Urinary bladder (tissue), 4 donors: Measurements from ENCODE around the gene CACNA2D3. TPM values are rescaled to one million over a fixed set of nuclear protein-coding genes. Genes with fewer than 3 reads are reported as not detected.
"Not testable (repeated sequence)": the region's sequence is repeated elsewhere in the genome, so short reads cannot be mapped to it uniquely, and the experiment has no call there.

Experiments used
- DNase-seq: peaks from one replicate; pipeline ENCODE4 v3.0.0-alpha.2; 2015; ENCODE audit errors: extremely low spot score
- H3K27ac ChIP-seq: one replicate; pipeline ENCODE4 v1.5.1; 2013; ENCODE audit warnings: low read depth, mild to moderate bottlenecking, moderate library complexity
- H3K36me3 ChIP-seq: one replicate; pipeline ENCODE4 v1.6.1; 2013; ENCODE audit warnings: mild to moderate bottlenecking, moderate library complexity; ENCODE audit not compliant: insufficient read depth
- H3K4me1 ChIP-seq: one replicate; pipeline ENCODE4 v1.6.1; 2013; ENCODE audit warnings: mild to moderate bottlenecking, moderate library complexity; ENCODE audit not compliant: insufficient read depth
- H3K4me3 ChIP-seq: one replicate; pipeline ENCODE4 v1.5.1; 2013; ENCODE audit warnings: low read depth, low read length
- WGBS: extraction: QIAGEN DNeasy Blood & Tissue Kit; methylation state at CpG from one replicate; pipeline ENCODE4 v1.1.7; 2013; 5-methylcytosine and 5-hydroxymethylcytosine counted together
- polyA plus RNA-seq: library from polyadenylated mRNA; stranded (reverse); fragments of 200-250 nt; gene quantifications from one replicate; pipeline ENCODE4 v1.2.3, GENCODE V29; 2013
- total RNA-seq: library from RNA; depleted of rRNA; stranded (reverse); fragments of >200 nt; gene quantifications from one replicate; pipeline ENCODE4 v1.2.3, GENCODE V29; 2014
- donor health status: healthy with polysubstance abuse.
- donor health status: healthy.

The CACNA2D3 gene
- total and polyA plus RNA-seq, 2 donors = 0.57 to 1.7 TPM

DNA sequence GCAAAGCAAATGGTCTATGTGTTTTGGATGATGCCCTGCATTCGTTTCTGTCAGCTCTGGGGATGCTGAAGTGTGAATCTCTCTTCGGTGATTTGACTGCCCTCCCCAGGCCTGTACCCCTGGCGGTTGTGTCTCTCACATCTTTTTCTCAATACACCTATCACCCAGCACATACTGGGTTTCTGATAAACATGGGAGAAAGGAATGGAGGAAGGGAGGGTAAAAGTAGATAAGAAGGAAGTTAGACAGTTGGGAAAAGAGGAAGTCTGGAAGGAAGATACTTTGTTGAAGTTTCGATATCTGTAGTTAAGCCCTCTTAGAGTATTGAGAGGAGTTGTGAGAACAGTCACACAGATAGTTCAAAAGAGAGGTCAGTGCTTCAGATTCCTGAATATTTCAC lies 841.3 kb downstream of the CACNA2D3 start:
- Histone ChIP-seq H3K4me3 (no peak overlapping the region), H3K27ac (no peak overlapping the region), H3K4me1 (no peaks in the 10 kb centered on the region), H3K36me3 (no peaks in the 10 kb centered on the region)
- 70% methylated on average over 4 of the region's 4 CpGs for WGBS
- no peak for DNase-seq

DNA sequence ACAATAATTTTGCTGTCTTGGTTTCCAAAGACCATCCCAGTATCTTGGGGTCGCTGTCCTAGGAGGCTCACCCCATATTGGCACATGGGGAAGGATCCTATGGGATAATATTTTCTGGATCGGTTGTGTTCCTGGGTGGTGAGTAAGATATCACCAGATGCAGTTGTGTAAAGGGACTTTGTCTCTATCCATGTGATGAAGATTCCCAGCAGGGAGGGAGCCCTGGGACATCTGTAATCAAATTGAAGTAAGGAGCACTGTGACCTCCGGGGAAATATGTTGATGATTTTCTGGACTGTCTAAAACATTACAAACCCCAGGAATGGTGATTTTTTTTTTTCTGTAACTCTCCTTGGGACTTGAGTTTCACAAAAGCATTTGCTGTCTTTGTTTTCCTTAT lies 841.7 kb downstream of the CACNA2D3 start:
- H3K27ac ChIP-seq = no peak overlapping the region
- no peak overlapping the region for H3K4me3 ChIP-seq
- no peaks in the 10 kb centered on the region for H3K4me1 ChIP-seq
- WGBS = 90% methylated on average over 3 of the region's 3 CpGs
- no peak for DNase-seq
- H3K36me3 ChIP-seq = no peaks in the 10 kb centered on the region

- no peak overlapping the region for H3K27ac ChIP-seq
- H3K4me1 ChIP-seq = no peaks in the 10 kb centered on the region
- no peak overlapping the region for H3K4me3 ChIP-seq
- 74% methylated on average over 6 of the region's 6 CpGs for WGBS
- no peak for DNase-seq
- no peaks in the 10 kb centered on the region for H3K36me3 ChIP-seq
Observed at GRCh38 chr3:54965746-54966145, 843.4 kb downstream of the CACNA2D3 start.

DNA sequence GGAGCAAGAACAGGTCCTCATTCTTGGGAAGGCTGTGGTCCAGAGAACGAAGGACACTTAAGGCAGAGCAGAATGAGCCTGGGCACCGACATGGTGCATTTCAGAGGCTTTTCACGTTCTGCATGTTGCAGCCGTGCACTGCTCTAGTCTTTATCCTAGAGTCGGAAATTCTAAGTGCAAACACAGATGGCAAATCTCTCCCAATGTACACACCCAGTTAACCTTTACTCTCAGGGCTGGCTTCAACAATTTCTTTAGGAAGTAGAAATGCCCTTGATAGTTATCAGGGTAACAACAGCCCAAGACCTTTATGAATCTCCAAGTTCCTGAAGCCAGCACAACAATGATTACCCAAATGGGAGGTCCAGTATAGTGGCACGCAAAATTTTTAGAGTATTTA lies 844.6 kb downstream of the CACNA2D3 start:
- WGBS = 56% methylated on average over 6 of the region's 6 CpGs
- no peak for DNase-seq
- H3K4me1 ChIP-seq = no peaks in the 10 kb centered on the region
- H3K4me3 ChIP-seq = no peak overlapping the region
- no peak overlapping the region for H3K27ac ChIP-seq
- no peaks in the 10 kb centered on the region for H3K36me3 ChIP-seq

- no peak for DNase-seq
- no peaks in the 10 kb centered on the region for H3K4me1 ChIP-seq
- WGBS = 73% methylated on average over 1 of the region's 1 CpG
- H3K4me3 ChIP-seq = no peak overlapping the region
- H3K27ac ChIP-seq = no peak overlapping the region
- no peaks in the 10 kb centered on the region for H3K36me3 ChIP-seq
Observed at GRCh38 chr3:54967731-54968161, 845.4 kb downstream of the CACNA2D3 start.

DNA sequence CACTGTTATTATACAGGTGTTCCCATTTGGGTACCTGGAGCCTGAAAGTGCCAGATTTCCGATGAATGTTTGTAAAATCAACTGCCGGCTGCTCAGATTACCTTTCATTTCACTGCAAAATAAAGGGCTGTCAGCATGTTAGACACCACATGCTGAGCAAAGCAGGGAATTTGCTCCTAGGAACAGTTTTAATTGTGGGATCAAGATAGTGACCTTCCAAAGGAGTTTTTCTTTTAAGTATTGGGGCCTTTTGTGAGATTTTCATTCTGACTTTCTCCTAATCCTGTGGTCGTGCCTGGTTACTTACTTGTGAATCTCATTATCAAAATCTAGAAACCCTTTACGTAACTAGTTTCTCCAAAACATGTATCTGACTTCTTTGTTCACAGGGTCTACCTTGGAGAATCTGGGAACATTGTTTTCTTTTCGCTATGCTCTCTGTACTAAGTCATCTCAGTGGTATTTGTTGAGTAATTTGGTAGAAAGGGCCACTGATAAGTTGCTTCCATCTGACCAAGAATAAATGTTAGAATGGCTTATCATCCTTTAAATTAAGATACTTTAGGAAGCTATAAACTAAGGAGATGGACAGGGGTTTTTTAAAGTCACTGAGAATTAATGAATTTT lies 846.3 kb downstream of the CACNA2D3 start:
- 82% methylated on average over 5 of the region's 5 CpGs for WGBS
- DNase-seq = no peak
- Histone ChIP-seq H3K36me3 (no peaks in the 10 kb centered on the region), H3K4me3 (no peak overlapping the region), H3K27ac (no peak overlapping the region), H3K4me1 (no peaks in the 10 kb centered on the region)

DNA sequence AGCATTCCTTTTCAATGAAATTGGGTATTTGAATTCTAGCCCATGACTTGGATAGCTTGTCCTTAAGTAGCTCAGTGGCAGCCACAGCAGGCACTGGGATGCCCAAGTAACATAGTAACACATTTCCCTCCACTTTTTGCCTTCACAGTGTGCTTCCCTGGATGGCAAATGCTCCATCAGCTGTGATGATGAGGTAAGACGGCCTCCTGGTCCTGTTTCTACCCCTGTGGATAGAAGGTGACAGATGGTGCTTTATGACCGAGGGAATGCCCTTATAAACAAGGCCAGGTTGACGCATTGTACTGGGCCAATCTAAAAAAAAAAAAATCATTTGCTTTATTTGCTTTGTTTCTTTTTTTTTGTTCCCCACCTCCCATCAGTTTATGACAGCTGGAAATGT lies 847.3 kb downstream of the CACNA2D3 start:
- Histone ChIP-seq H3K4me1 (no peaks in the 10 kb centered on the region), H3K4me3 (no peak overlapping the region), H3K27ac (no peak overlapping the region), H3K36me3 (no peaks in the 10 kb centered on the region)
- no peak for DNase-seq
- WGBS = 95% methylated on average over 3 of the region's 3 CpGs

- H3K4me1 ChIP-seq = no peaks in the 10 kb centered on the region
- 26% methylated on average over 1 of the region's 1 CpG for WGBS
- no peaks in the 10 kb centered on the region for H3K36me3 ChIP-seq
- no peak for DNase-seq
- no peak overlapping the region for H3K4me3 ChIP-seq
- no peak overlapping the region for H3K27ac ChIP-seq
Observed at GRCh38 chr3:54970895-54971294, 848.5 kb downstream of the CACNA2D3 start.

- H3K36me3 ChIP-seq = no peaks in the 10 kb centered on the region
- H3K27ac ChIP-seq = no peak overlapping the region
- 99% methylated on average over 1 of the region's 1 CpG for WGBS
- DNase-seq = no peak
- H3K4me1 ChIP-seq = no peaks in the 10 kb centered on the region
- no peak overlapping the region for H3K4me3 ChIP-seq
Observed at GRCh38 chr3:54977439-54977838, 855.1 kb downstream of the CACNA2D3 start.

GRCh38 chr3:54977946-54978345 lies 855.6 kb downstream of the CACNA2D3 start:
- H3K27ac ChIP-seq, DNase-seq: not testable (repeated sequence)
- 67% methylated on average over 4 of the region's 4 CpGs for WGBS

DNA sequence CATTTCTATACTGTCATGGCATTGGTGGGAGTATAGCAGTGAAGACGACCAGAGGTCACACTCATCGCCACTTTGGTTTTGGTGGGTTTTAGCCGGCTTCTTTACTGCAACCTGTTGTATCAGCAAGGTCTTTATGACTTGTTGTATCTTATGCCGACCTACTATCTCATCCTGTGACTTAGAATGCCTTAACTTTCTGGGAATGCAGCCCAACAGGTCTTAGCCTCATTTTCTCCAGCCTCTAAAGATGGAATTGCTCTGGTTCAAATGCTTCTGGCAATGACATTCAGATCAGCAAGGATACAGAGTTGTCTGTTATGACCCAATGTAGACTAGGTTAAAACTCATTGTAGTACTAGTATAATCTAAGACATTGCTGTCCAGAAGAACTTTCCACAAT lies 860.5 kb downstream of the CACNA2D3 start:
- no peak for DNase-seq
- Histone ChIP-seq H3K4me3 (no peak overlapping the region), H3K27ac (no peak overlapping the region), H3K36me3 (no peaks in the 10 kb centered on the region), H3K4me1 (no peaks in the 10 kb centered on the region)
- 79% methylated on average over 4 of the region's 4 CpGs for WGBS

More at GRCh38 chr3:54977946-54978345, 855.6 kb downstream of the CACNA2D3 start:
- H3K4me1 ChIP-seq, H3K4me3 ChIP-seq, H3K36me3 ChIP-seq: not testable (repeated sequence)

GRCh38 chr3:54983266-54984099 lies 861.1 kb downstream of the CACNA2D3 start:
- WGBS = 87% methylated on average over 5 of the region's 5 CpGs
- no peaks in the 10 kb centered on the region for H3K4me1 ChIP-seq
- no peak overlapping the region for H3K4me3 ChIP-seq
- H3K27ac ChIP-seq = no peak overlapping the region
- no peak for DNase-seq
- no peaks in the 10 kb centered on the region for H3K36me3 ChIP-seq

- H3K4me3 ChIP-seq = no peak overlapping the region
- H3K36me3 ChIP-seq = no peaks in the 10 kb centered on the region
- no peak for DNase-seq
- WGBS = 94% methylated on average over 4 of the region's 4 CpGs
- no peaks in the 10 kb centered on the region for H3K4me1 ChIP-seq
- no peak overlapping the region for H3K27ac ChIP-seq
Observed at GRCh38 chr3:54985856-54986255, 863.5 kb downstream of the CACNA2D3 start.

DNA sequence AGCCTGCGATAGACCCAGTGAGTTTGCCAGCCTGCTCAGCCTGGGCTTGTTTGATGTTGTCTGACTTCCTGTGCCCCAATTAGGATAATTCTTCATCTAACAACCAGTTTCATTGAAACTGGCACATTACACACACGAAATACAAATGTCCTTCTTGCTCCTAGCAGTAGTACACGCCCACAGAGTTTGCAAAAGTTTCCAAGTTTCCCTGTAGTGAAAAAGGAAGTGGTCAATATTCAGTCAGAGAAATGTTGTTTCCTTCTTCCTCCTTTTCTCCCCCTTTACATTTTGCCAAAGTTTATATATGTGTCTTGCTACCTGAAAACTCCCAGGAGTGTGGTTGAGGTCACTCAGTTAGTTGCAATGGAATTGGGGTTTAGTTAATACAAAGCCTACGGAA lies 863.9 kb downstream of the CACNA2D3 start:
- 86% methylated on average over 4 of the region's 4 CpGs for WGBS
- DNase-seq = no peak
- no peaks in the 10 kb centered on the region for H3K36me3 ChIP-seq
- no peak overlapping the region for H3K27ac ChIP-seq
- H3K4me3 ChIP-seq = no peak overlapping the region
- H3K4me1 ChIP-seq = no peaks in the 10 kb centered on the region
